DMS153 treated with DMSO at 0.1 percent for 48 hours (cell line): ENCODE results near the gene MGAT4B.
"Not testable (repeated sequence)": the region's sequence is repeated elsewhere in the genome, so short reads cannot be mapped to it uniquely, and the experiment has no call there.

ENCODE experiments used
- DNase-seq: peaks from one replicate; lab custom pipeline; 2025; ENCODE audit not compliant: unreplicated experiment; lab: John Stamatoyannopoulos, UW

The MGAT4B gene

DNA sequence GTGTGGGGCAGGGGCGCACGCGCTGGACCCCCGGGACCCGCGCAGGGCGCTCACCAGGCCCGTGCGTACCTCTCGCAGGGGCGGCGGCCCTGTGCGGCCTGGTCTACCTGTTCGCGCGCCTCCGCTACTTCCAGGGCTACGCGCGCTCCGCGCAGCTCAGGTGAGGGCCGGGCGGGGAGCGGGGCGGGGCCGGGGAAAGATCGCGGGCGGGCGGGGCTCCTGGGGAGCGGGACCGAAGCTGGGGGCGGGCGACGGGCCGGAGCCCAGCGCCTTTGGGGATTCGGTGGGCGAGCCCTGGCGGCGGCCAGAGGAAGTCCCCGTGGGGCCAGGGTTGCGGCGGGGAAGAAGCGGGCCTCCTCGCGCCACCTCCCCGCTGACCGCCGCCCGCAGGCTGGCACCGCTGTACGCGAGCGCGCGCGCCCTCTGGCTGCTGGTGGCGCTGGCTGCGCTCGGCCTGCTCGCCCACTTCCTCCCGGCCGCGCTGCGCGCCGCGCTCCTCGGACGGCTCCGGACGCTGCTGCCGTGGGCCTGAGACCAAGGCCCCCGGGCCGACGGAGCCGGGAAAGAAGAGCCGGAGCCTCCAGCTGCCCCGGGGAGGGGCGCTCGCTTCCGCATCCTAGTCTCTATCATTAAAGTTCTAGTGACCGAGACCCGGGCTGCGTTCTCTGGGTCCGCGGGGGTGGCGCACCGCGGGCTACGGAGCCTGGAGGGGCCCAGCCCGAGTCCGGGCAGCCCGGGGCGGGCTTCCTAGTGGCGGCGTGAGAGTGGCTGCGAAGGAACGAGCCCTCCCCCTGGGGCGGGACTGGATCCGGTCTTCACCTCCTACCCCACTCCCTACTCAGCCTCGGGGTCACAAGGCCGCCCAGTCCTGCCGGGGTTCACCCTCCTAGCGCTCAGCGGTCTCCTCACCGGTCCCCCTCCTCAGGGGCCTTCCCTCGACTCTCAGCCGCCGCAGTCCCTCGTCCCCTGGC, 10.5 kb downstream of the MGAT4B start:
- peak; percentile 32 for DNase-seq

DNA sequence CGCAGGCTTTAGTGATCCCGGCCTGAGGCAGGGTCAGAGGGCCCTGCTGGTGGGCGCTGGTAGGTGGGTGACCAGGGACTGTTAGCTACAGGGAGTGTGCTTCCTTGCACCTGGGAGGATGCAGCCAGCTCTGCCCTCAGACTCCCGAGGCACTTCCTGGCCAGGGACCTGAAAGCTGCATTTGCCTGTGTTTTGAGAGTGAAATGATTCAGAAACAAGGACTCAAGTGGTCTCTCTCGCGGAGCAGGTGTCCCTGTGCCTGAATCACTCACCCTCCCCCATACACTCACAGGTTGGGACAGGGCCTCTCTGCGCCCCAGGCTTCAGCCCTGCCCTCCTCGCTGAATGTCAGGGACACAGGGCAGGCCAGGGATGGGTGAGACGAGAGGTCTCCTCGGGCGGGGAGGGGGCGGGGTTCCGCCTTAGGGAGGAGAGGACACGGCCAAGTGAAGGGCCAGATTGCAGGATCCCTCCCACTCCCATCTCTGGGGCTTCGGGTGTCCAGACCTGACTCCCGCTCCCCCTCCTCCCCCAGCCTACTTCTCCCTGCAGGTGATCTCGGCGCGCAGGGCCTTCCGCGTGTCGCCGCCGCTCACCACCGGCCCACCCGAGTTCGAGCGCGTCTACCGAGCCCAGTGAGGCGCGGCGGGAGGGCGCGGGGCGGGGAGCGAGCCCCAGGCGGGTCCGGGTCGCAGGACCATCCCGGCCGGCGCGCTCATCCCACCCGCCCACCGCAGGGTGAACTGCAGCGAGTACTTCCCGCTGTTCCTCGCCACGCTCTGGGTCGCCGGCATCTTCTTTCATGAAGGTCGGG, 11.4 kb downstream of the MGAT4B start:
- DNase-seq = peak; percentile 6

DNA sequence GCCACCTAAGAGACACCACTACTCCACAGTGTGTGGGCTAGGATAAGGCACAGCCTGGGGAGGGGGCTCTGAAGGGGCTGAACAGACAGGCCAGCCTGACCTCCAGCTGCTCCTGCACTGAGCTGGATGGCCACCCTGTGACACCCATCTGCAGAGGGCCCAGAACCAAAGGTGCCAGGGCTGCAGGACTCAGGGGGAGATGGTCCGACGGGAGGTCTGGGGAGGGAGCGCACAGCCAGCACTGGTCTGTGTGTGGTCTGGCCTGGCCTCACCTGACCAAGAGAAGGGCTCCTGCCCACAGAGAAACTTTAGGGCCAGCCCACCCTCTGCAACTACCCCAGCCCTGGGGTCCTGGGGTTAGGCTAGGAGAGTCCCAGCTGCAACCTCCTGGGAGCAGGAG, 12.1 kb downstream of the MGAT4B start:
- DNase-seq = no peak

DNA sequence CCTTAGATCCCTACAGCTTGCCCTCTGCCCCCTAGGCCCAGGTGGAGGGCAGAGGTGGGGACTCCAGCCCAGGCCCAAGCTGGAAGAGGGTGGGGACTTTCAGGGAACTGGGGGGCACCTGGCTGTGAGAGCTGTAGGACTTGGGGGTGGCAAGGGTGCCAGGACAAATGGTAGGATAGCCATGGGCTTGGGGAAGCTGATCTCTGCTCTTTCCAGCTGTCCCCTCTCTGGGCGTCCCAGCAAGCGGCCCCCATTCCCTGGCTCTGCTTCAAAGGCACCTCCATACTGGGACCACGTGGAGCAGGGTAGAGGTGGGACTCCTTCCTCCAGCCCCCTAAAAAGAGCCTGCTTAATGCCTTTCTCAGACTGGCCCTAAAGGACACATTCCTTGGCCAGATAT, 12.5 kb downstream of the MGAT4B start:
- no peak for DNase-seq

DNA sequence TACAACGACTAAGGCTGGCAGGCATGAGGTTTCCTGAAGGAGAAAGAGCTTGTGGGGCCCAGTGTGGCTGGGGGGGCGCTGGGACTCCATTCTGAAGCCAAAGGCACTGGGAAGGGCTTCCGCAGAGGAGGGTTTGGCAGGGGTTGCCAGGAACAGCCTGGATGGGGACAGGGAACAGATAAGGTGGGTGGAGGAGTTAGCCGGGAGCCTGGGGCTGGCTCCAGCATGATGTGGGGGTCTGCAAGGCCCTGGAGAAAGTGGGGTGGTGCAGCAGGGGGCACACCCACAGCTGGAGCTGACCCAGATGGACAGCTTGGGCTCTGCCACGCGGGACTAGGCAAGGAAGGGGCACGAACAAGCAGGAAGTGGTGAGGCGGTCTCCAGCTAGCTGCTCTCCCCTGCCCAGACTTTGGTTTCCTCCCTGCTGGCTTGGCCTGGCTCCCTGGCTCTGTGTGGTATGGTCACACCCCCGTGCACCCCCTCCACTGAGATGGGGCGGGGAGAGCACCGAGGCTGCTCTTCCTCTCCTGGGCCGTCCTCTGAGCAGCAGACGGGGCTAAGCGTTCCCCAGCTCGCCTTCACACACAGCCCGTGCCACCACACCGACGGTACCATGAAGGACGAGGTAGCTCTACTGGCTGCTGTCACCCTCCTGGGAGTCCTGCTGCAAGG, 13.1 kb downstream of the MGAT4B start, which contains the start of gene LTC4S:
Gene LTC4S (plus strand): TSS at position 519 of the 672 bp plus-strand sequence. CDS start 95 bp downstream, at position 614.
- DNase-seq = no peak

DNA sequence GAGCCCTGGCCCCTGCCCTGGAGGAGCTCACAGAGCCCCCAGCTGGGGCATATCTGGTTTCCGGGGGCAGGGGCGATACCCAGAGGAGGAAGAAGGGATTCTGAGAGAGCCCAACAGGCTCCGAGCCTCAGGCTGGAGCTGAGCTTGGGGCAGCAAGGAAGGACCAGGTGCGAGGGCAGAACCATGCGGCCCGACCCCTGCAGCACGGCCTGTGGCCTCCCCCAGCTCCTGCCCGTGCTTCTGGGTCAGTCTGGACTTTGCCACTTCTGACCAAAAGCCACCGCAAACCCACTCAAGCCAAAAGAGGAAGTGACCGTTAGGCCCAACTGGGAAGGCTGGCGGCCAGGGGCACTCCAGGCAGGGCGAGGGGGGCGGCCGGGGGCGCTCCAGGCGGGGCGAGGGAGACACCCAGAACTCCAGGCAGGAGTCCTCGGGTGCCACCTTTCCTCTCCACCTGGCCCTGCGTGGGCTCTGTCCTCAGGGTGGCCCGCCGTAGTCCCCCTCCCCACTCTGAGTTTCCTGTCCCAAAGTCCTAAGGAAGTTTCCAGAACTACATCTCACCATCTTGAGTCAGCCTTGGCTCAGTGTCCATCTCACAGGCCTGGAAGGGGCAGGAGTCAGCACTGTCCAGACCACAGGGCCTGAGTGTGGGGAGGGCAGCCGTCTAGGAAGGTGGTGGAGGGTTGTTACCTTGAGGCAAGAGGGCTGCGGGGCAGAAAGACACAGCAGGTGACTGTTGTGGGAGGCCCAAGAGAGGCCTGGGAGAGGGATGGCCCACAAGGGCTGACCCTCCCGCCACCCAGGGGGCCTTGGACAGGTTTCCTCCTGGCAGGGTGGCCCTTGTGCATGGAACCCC, 13.8 kb downstream of the MGAT4B start:
- no peak for DNase-seq

DNA sequence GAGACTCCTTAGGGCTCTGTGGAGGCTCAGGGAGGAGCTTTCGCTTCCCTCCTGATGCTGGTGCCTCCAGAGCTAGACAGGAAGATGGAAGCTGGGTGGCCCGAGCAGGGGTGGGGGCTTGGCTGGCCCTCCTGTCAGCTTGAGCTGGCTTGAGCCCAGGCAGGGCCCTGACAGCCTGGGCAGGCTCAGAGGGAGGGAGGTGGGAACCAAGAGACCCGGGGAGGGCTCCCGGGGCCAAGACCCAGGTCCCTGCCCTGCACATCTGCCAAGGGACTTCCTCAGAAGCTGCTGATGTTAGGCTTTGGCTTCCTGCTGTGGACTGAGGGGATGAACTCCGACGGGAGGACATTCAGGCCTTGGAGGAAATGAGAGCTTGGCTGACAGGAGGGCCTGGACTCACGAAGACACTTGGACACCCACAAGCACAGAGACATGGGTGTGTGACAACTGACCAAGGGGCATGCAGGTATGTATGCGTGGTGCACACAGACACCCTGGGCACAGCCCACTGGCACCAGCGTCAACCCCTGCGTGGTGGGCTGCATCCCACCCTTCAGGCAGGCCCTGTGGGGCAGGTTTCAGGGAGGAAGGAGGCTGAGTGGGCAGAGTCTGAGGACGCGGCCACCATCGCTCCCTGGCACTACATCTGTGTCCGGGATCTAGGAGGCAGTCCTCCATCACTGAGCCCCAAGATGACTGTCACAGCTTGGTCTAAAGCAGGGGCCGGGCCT, 14.6 kb downstream of the MGAT4B start:
- no peak for DNase-seq

DNA sequence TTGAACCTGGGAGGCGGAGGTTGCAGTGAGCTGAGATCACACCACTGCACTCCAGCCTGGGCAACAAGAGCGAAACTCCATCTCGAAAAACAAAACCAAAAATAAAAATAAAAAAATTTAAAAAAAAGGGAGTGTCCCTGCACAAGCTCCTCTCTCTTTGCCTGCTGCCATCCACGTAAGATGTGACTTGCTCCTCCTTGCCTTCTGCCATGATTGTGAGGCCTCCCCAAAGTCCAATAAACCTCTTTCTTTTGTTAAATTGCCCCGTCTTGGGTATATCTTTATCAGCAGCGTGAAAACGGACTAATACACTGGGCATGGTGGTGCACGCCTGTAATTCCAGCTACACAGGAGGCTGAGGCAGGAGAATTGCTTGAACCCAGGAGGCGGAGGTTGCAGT, 17.4 kb downstream of the MGAT4B start:
- not testable (repeated sequence) for DNase-seq

DNA sequence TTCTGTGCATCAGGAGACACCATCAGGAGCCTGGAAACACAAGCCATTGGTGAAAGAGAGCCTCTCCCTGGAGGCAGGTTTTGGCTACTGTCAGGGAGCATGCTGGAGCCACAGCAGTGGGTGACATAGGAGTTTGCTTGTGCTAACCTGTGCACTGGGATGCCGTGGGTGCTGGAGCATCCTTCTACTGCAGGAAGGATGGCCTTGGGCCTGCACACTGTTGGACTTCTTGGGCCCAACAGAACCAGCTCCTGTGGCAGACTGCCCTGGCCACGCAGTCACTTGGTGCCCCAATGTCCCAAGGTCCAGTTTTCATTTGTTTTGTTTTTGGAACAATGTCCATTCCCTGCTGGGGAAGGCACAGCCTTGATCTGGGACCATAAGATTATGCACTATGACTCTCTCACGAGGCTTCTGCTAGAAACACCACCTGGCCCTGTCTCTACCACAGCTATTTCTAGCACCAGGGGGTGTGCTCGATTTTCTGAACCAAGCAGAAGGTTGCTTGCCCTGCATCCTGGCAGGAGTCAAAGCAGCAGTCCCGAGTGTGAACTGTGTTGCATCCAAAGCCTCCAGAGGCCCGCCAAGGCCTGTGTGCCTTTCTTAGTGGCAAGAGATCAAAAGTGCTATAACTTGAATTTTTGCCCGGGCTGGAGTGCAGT, 18.3 kb downstream of the MGAT4B start:
- no peak for DNase-seq

DNA sequence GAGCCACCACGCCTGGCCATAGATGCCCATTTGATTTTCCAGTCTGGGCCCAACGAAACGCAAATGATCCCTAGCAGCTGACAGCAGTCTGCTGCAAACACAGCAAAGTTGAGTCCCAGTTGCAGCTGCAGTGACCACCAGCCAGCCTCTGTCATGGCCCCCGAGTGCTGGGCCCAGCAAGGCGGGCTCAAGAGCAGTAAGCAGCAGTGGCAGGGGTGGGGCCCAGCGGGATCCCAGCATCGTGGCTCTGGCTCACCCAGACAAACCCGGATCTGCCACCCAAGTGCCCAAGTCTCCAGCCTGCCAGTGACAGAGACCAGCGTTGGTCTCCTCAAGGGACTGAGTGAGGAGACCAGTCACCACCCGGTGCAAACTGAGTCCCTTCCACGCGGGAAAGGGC, 19.8 kb downstream of the MGAT4B start:
- DNase-seq = no peak

DNA sequence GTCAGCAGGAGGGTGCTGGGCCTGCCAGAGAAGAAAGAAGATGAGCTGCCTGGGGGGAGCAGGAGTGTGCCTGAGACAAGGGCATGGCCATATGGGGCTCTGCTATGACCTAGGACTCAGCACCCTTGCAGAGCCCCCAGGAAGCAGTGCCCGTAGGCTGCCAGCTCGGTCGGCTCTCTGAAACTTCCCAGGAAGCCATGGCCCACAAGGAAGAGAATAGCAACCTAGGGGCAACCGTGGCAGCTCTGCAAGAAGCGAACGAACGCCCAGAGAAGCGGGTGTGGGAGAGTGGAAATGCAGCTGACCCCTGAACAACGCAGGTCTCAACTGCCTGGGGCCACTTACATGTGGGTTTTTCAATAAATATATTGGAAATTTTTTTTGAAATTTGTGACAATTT, 23.5 kb downstream of the MGAT4B start:
- DNase-seq = no peak

DNA sequence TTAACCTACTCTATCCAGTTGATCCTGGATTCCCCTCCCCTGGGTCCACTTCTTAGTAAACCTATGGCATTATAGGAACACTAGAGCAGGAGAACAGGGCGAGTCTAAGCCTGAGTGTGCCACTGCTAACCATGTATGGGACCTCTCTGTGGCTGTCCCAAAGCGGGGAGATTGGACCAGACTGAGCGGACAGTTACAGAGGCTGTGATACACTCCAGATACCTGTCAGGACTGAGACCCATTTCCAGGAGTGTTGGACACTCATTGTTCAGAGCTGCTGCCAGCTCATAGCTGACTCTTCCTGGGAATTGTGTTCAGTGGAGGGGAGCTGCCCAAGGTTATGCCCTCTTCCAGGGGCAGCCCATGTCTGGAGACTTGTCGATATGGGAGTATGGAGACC, 24.8 kb downstream of the MGAT4B start:
- no peak for DNase-seq

DNA sequence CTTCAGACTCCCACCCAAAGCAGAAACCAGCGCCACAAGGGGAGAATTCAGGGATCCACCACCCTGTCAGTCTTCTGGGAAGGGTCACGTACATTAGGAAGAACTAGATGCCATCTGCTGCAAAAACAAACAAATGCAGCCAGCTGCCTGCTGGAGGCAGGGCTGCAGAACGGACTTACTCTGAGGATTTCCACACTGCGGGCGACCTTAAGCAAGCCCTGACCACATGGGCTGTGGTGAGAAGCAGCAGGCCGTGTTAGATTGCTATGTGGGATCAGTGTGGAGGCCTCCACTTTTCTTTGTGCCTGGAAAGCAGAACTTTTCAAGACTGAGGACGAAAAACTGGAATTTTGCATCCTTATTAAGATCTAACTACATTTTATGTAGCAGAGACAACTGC, 26.3 kb downstream of the MGAT4B start:
- no peak for DNase-seq

DNA sequence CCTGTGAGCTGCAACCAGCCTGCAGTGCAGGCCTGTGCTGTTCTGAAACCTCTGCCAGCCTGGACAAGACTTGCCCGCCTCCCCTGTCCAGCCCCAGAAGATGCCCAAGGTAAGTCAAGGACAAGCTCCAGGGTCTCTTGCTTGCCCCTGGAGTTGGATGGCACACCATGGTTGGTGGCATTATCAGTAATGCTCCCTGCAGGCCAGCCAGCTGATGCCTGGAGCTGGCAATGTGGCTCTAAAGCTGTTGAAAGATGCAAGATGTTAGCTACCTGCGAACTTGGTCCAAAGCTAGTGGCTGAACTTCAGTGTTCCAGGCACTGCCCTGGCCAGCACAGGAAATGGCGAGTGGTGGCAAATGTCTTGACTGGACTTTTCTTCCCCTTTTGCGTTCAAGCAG, 26.8 kb downstream of the MGAT4B start:
- no peak for DNase-seq

DNA sequence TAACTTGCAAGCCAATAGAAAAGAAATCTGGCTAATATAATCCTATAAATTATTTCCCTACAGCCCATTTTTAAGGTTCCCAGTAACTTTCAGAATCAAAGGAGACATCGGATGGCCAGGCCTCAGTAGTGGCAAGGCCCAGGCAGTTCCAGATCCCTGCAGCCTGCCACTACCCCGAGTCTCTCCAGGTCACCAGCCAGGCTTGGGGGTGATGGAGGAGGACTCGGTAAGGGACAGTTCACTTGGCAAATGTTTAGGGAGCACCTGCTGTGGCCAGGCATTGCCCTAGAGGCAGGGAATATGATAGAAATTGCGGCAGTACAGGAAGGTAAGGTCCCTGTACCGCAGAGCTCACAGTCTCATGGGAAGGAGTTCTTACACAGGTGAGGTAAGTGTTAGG, 28.1 kb downstream of the MGAT4B start:
- DNase-seq = no peak

DNA sequence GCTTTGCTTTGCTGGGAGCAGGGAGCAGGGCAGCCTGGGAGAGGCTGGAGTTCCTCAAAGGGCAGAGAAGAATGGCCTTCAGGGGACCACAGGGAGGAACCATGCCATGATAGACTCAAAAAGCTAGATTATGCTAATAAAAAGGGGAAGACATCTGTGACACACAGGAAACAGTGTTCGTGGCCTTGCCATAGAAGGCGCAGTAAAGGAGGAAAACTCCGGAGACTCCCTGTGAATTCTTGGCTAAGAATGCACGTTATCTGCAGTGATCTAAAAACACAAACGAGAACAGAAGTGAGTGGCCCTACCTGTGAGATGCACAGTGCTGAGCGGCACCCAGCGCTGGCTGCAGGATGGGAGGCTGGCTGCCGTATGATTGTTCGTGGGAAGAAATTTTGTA, 28.8 kb downstream of the MGAT4B start:
- no peak for DNase-seq

DNA sequence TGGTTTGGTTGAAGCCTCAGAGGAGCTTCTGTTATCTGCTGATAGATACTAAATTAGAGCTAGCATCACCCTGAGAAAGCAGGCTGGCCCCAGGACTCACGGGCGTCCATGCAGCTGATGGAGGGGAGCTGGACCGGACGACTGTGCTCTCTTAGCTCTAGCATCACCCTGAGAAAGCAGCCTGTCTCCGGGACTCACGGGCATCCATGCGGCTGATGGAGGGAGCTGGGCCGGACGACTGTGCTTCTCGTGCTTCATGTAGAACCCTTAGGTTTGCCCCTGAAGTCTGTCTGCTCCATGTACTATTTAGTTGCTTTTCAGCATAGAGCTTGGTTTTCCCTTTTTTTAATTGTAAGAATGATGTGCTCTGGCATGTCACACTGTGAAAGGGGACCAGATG, 29.2 kb downstream of the MGAT4B start:
- no peak for DNase-seq

DNA sequence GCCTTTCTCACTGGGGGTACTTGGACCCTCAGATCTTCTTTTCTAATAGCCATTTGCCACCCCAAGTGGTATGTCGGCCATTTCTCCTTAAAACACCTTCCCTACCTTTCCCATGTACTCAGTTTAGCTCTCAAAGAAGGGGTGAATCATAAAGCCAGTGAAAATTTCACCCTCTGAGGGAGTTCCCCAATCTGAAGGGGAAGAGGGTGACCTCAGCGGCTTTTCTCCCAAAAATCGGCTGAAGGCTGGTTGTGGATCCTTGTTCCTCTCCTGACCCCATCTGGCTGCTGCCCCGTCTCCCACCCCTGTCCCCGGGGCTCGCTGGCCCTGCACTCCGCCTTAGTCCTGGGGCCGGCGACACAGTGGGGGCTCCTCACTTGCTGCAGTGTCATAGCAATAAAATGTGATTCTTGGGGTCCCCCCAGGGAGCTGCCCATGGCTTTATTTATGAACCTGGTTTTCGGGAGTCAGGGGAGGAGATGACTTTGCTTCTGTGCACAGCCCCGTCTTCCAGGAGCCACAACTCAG, 30.2 kb downstream of the MGAT4B start:
- DNase-seq = no peak

DNA sequence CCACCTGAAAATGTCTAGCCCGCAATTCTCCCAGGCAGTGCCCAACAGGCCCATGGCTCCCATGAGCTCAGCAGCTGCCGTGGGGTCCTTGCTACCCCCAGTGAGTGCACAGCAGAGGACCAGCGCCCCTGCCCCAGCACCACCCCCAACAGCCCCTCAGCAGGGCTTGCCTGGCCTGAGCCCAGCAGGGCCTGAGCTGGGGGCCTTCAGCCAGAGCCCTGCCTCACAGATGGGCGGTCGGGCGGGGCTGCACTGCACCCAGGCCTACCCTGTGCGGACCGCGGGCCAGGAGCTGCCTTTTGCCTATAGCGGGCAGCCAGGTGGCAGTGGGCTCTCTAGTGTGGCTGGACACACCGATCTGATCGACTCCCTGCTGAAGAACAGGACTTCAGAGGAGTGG, 32.2 kb downstream of the MGAT4B start:
- no peak for DNase-seq
